ENCODE data around the gene REG4.

REG4 gene

GRCh38 chr1:119778886-119779560 is 32.2 kb downstream of the REG4 start:
- no peak for DNase-seq

- no peak for DNase-seq
Observed at GRCh38 chr1:119778359-119778758, 32.9 kb downstream of the REG4 start.

- DNase-seq, result no peak
Observed at GRCh38 chr1:119774746-119775490, 36.3 kb downstream of the REG4 start.

- no peak for DNase-seq
Observed at GRCh38 chr1:119773711-119774241, 37.5 kb downstream of the REG4 start.

GRCh38 chr1:119772298-119772697 is 39.0 kb downstream of the REG4 start:
- DNase-seq, result no peak

GRCh38 chr1:119771770-119772169 is 39.5 kb downstream of the REG4 start:
- DNase-seq, result no peak

GRCh38 chr1:119771016-119771415 is 40.2 kb downstream of the REG4 start:
- DNase-seq, result no peak

GRCh38 chr1:119768778-119769177 is 42.5 kb downstream of the REG4 start, which contains the start of gene HMGCS2:
Gene HMGCS2, minus strand, starts transcription at chr1:119768905. Its CDS starts 61 bp downstream, at chr1:119768844.
- DNase-seq, result no peak

GRCh38 chr1:119767486-119767885 is 43.8 kb downstream of the REG4 start:
- no peak for DNase-seq

- no peak for DNase-seq
Observed at GRCh38 chr1:119766374-119766794, 44.9 kb downstream of the REG4 start.

GRCh38 chr1:119764220-119764619 is 47.0 kb downstream of the REG4 start:
- DNase-seq, result no peak

- no peak for DNase-seq
Observed at GRCh38 chr1:119762953-119763352, 48.3 kb downstream of the REG4 start.

GRCh38 chr1:119762409-119762808 is 48.9 kb downstream of the REG4 start:
- no peak for DNase-seq

- DNase-seq, result no peak
Observed at GRCh38 chr1:119758584-119758983, 52.7 kb downstream of the REG4 start.

GRCh38 chr1:119752592-119752991 is 58.7 kb downstream of the REG4 start:
- no peak for DNase-seq

- no peak for DNase-seq
Observed at GRCh38 chr1:119748040-119748439, 63.2 kb downstream of the REG4 start.

GRCh38 chr1:119747451-119747850 is 63.8 kb downstream of the REG4 start:
- DNase-seq, result no peak

- DNase-seq, result no peak
Observed at GRCh38 chr1:119745034-119745433, 66.2 kb downstream of the REG4 start.

GRCh38 chr1:119744598-119744942 is 66.7 kb downstream of the REG4 start:
- DNase-seq, result no peak
